GM23248 (cell line): ENCODE results near the gene ZNF585A.

Experiments
- EZH2 ChIP-seq: fragments of 200-600 bp; sonication (generic); IDR thresholded peaks from 2 replicates; pipeline ENCODE4 v1.6.1; 2018; ENCODE audit warnings: antibody characterized with exemption, mild to moderate bottlenecking; ENCODE audit not compliant: insufficient read depth, poor library complexity, severe bottlenecking
- EZH2phosphoT487 ChIP-seq: fragments of 200-600 bp; sonication (generic); IDR thresholded peaks from 2 replicates; pipeline ENCODE4 v1.6.1; 2018; ENCODE audit warnings: antibody characterized with exemption, moderate library complexity, mild to moderate bottlenecking, low read depth; ENCODE audit not compliant: insufficient read depth

DNA sequence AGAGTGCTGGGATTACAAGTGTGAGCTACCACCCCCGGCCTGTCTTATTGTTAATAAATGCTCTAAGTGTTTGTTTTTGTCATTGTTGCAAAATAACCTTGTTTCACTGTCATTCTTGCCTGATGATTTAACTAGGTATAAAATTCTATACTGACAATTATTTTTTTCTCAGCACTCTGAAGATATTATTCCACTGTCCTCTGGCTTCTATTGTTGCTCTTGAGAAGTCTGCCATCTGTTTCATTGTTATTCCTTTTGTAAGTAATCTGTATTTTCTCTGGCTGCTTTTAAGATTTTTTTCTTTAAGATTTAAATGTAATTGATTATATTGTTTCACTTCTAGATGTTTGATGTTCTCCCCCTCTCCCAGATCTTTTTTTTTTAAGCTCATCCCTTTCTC lies 76.6 kb downstream of the ZNF585A start:
- TF ChIP-seq EZH2phosphoT487 (no peak), EZH2 (no peak)
